Measurements from ENCODE around the gene GON7. TPM values are rescaled to one million over a fixed set of nuclear protein-coding genes. Genes with fewer than 3 reads are reported as not detected.
"Not testable (repeated sequence)": the region's sequence is repeated elsewhere in the genome, so short reads cannot be mapped to it uniquely, and the experiment has no call there.

GON7 gene
- total RNA-seq, 1 experiment from 2014 or later = 41.8 TPM

- no peak for DNase-seq (ENCODE audit: extremely low read depth, low read depth)
These were observed 5.6 kb downstream of the GON7 start for GRCh38 chr14:93201155-93201704.

- DNase-seq (ENCODE audit: extremely low read depth, low read depth) = no peak
These were observed 6.3 kb downstream of the GON7 start for GRCh38 chr14:93200553-93200952.

- DNase-seq (ENCODE audit: extremely low read depth, low read depth) = no peak
These were observed 7.8 kb downstream of the GON7 start for GRCh38 chr14:93199031-93199430.

- DNase-seq (ENCODE audit: extremely low read depth, low read depth) = no peak
These were observed 11.4 kb downstream of the GON7 start for GRCh38 chr14:93195316-93195999.

GRCh38 chr14:93186956-93187355 is 19.9 kb downstream of the GON7 start:
- DNase-seq (ENCODE audit: extremely low read depth, low read depth) = no peak

GRCh38 chr14:93186466-93186865 is 20.4 kb downstream of the GON7 start:
- DNase-seq (ENCODE audit: extremely low read depth, low read depth) = no peak

- DNase-seq (ENCODE audit: extremely low read depth, low read depth) = no peak
These were observed 21.5 kb downstream of the GON7 start for GRCh38 chr14:93185349-93185720.

GRCh38 chr14:93184391-93185348 is 22.2 kb downstream of the GON7 start, which contains the start of the genes LYSET and MOAP1:
Gene LYSET, plus strand, starts transcription at chr14:93185317. Its CDS starts 89 bp downstream, at chr14:93185406.
Gene MOAP1, minus strand, starts transcription at chr14:93184897. Its CDS starts 655 bp downstream, at chr14:93184242.
- peak; percentile 80 for DNase-seq (ENCODE audit: extremely low read depth, low read depth)

- DNase-seq (ENCODE audit: extremely low read depth, low read depth) = no peak
These were observed 23.1 kb downstream of the GON7 start for GRCh38 chr14:93183596-93184317.

- DNase-seq (ENCODE audit: extremely low read depth, low read depth) = no peak
These were observed 31.4 kb downstream of the GON7 start for GRCh38 chr14:93175492-93175891.

- DNase-seq (ENCODE audit: extremely low read depth, low read depth) = not testable (repeated sequence)
These were observed 32.1 kb downstream of the GON7 start for GRCh38 chr14:93174731-93175130.

- DNase-seq (ENCODE audit: extremely low read depth, low read depth) = peak; percentile 52
These were observed 32.9 kb downstream of the GON7 start for GRCh38 chr14:93173943-93174395.

GRCh38 chr14:93171376-93171775 is 35.5 kb downstream of the GON7 start:
- no peak for DNase-seq (ENCODE audit: extremely low read depth, low read depth)

- DNase-seq (ENCODE audit: extremely low read depth, low read depth) = not testable (repeated sequence)
These were observed 36.7 kb downstream of the GON7 start for GRCh38 chr14:93170141-93170540.

- not testable (repeated sequence) for DNase-seq (ENCODE audit: extremely low read depth, low read depth)
These were observed 37.2 kb downstream of the GON7 start for GRCh38 chr14:93169619-93170018.

GRCh38 chr14:93168610-93169009 is 38.3 kb downstream of the GON7 start:
- DNase-seq (ENCODE audit: extremely low read depth, low read depth) = not testable (repeated sequence)

GRCh38 chr14:93165271-93166265 is 41.3 kb downstream of the GON7 start:
- not testable (repeated sequence) for DNase-seq (ENCODE audit: extremely low read depth, low read depth)

- DNase-seq (ENCODE audit: extremely low read depth, low read depth) = peak; percentile 38
These were observed 43.3 kb downstream of the GON7 start for GRCh38 chr14:93163564-93163963.

- DNase-seq (ENCODE audit: extremely low read depth, low read depth) = no peak
These were observed 45.4 kb downstream of the GON7 start for GRCh38 chr14:93161411-93161940.

Data from NCI-H460 (cell line).